ENCODE measurements around the gene C1orf35. TPM values are rescaled to one million over a fixed set of nuclear protein-coding genes. Genes with fewer than 3 reads are reported as not detected.

The C1orf35 gene
- total RNA-seq, 3 donors from 2014 or later, result 10.6 to 15.7 (median 13.9) TPM

DNA sequence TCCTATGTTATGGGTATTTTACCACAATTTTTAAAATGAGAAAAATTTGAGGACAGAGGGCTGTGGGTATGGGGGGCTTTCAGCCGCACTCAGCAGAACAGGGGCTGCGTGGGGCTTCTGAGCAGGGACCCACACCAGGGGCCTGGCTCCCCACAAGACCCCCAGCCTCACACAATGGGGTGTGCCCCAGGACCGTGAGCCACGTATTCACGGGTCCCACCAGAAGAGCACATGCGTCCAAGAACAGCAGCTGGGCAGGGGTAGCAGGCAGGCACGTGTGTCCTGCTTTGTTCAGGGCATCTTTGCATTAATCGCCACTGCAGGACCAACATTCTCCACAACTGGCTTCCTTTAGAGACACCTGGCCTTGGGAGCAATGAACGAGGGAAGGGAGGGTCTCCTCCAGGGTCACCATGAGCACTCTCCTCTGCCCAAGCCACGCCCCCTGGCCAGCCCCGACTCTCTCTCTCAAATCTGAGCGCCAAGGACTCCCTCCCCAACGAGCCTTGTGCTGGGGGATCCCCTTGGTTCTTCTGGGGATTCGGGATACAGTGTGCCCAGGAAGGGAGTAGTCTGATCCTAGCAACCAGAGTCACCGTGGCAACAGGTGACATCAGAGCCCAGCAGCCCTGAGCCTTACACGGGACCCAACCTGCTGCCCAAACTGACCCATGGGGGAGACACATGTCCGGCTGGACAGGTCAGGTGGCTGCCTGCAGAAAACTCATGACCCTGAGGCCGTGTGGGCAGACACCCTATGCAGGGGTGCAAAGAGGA, 28.0 kb downstream of the C1orf35 start:
- H3K9me3 ChIP-seq, result no peaks in the 10 kb centered on the region
- intact Hi-C loops (cut with DNase I, micrococcal nuclease), result no loop called here
- TF ChIP-seq, protein P1, sequence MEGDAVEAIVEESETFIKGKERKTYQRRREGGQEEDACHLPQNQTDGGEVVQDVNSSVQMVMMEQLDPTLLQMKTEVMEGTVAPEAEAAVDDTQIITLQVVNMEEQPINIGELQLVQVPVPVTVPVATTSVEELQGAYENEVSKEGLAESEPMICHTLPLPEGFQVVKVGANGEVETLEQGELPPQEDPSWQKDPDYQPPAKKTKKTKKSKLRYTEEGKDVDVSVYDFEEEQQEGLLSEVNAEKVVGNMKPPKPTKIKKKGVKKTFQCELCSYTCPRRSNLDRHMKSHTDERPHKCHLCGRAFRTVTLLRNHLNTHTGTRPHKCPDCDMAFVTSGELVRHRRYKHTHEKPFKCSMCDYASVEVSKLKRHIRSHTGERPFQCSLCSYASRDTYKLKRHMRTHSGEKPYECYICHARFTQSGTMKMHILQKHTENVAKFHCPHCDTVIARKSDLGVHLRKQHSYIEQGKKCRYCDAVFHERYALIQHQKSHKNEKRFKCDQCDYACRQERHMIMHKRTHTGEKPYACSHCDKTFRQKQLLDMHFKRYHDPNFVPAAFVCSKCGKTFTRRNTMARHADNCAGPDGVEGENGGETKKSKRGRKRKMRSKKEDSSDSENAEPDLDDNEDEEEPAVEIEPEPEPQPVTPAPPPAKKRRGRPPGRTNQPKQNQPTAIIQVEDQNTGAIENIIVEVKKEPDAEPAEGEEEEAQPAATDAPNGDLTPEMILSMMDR (IDR thresholded peaks at IDR 0.05), result no peak
- H3K4me3 ChIP-seq, result no peak overlapping the region
- H3K4me1 ChIP-seq (ENCODE audit: low read depth), result no peaks in the 10 kb centered on the region
- H3K36me3 ChIP-seq (ENCODE audit: low read depth), result no peaks in the 10 kb centered on the region
- ATAC-seq (peak; percentile 14), DNase-seq (peak in 1 of 3 donors; percentile 30)

- DNase-seq, result peak in 2 of 3 donors; percentile 52 to 61
- TF ChIP-seq, protein P1 (IDR thresholded peaks at IDR 0.05), result no peak
- peak; percentile 39 for ATAC-seq
Measured at GRCh38 chr1:228073857-228074545, 29.1 kb downstream of the C1orf35 start.

GRCh38 chr1:228073061-228073856, 29.9 kb downstream of the C1orf35 start:
- H3K36me3 ChIP-seq (ENCODE audit: low read depth), result no peaks in the 10 kb centered on the region
- intact Hi-C loops (cut with DNase I, micrococcal nuclease), result no loop called here
- H3K4me1 ChIP-seq (ENCODE audit: low read depth), result no peaks in the 10 kb centered on the region
- DNase-seq, result no peak
- TF ChIP-seq, protein P1 (IDR thresholded peaks at IDR 0.05), result no peak
- no peak overlapping the region for H3K4me3 ChIP-seq
- ATAC-seq, result no peak
- no peaks in the 10 kb centered on the region for H3K9me3 ChIP-seq

More at GRCh38 chr1:228073857-228074545, 29.1 kb downstream of the C1orf35 start:
- Histone ChIP-seq H3K9me3 (no peaks in the 10 kb centered on the region), H3K4me3 (no peak overlapping the region), H3K4me1 (ENCODE audit: low read depth) (no peaks in the 10 kb centered on the region), H3K36me3 (ENCODE audit: low read depth) (no peaks in the 10 kb centered on the region)
- intact Hi-C loops (cut with DNase I, micrococcal nuclease), result no loop called here

GRCh38 chr1:228072658-228073043, 30.5 kb downstream of the C1orf35 start:
- no peaks in the 10 kb centered on the region for H3K9me3 ChIP-seq
- no peak for ATAC-seq
- no peaks in the 10 kb centered on the region for H3K4me1 ChIP-seq (ENCODE audit: low read depth)
- H3K36me3 ChIP-seq (ENCODE audit: low read depth), result no peaks in the 10 kb centered on the region
- TF ChIP-seq, protein P1 (IDR thresholded peaks at IDR 0.05), result no peak
- DNase-seq, result no peak
- intact Hi-C loops (cut with DNase I, micrococcal nuclease), result no loop called here
- no peak overlapping the region for H3K4me3 ChIP-seq

DNA sequence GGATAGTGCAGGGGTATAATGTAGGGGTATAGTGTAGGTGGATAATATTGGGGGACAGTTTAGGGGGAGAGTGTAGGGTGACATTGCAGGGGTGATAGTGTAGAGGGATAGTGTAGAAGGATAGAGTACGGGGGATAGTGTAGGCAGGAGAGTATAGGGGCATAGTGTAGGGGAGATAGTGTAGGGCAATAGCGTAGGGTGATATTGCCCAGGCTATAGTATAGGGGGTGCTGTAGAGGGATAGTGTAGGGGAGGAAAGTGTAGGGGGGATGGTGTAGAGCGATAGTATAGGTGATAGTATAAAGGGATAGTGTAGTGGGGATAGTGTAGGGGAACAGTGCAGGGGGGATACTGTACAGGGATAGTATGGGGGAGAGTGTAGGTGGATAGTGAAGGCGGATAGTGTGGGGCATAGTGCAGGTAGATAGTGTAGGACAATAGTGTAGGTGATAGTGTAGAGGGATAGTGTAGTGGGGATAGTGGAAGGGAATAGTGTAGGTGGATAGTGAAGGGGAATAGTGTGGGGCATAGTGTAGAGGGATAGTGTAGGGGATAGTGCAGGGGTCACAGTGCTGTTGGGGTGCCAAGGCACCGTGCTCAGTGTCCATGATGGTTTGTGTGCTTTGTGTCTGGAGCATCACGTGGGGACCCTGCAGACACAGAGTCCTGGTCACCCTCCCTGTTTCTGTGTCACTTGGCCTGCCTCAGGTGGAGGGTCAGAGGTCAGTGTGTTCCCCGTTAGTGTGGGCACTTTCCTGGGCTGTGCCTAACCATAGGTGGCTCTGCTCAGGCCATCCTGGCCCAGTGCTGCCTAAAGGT, 31.1 kb downstream of the C1orf35 start:
- peak; percentile 31 for ATAC-seq

More for the DNA sequence above, 31.1 kb downstream of the C1orf35 start:
- intact Hi-C loops (cut with DNase I, micrococcal nuclease), result no loop called here
- H3K4me1 ChIP-seq (ENCODE audit: low read depth), result no peaks in the 10 kb centered on the region
- no peak for DNase-seq
- no peaks in the 10 kb centered on the region for H3K36me3 ChIP-seq (ENCODE audit: low read depth)
- H3K9me3 ChIP-seq, result no peaks in the 10 kb centered on the region
- TF ChIP-seq, protein P1 (IDR thresholded peaks at IDR 0.05), result no peak
- H3K4me3 ChIP-seq, result no peak overlapping the region
